ENCODE data around the gene SCNM1. TPM values are rescaled to one million over a fixed set of nuclear protein-coding genes. Genes with fewer than 3 reads are reported as not detected.
"Not testable (repeated sequence)": the region's sequence is repeated elsewhere in the genome, so short reads cannot be mapped to it uniquely, and the experiment has no call there.

SCNM1 gene
- total RNA-seq, 1 donor from 2014 or later, result 19.1 TPM

- DNase-seq, result peak; percentile 97
Measured at GRCh38 chr1:151146412-151147131, 19.4 kb upstream of the SCNM1 start, which contains the start of gene SEMA6C. Gene SEMA6C (minus strand): TSS chr1:151146631. CDS start chr1:151142621, 4,010 bp downstream.

GRCh38 chr1:151147132-151147503 is 18.8 kb upstream of the SCNM1 start:
- no peak for DNase-seq

- no peak for DNase-seq
Measured at GRCh38 chr1:151147665-151148064, 18.3 kb upstream of the SCNM1 start.

GRCh38 chr1:151156515-151156819 is 9.5 kb upstream of the SCNM1 start, which contains the start of gene TNFAIP8L2:
Gene TNFAIP8L2 (plus strand): TSS chr1:151156649. CDS start chr1:151158698, 2,049 bp downstream.
- DNase-seq, result no peak

GRCh38 chr1:151157067-151157531 is 8.8 kb upstream of the SCNM1 start:
- no peak for DNase-seq

- DNase-seq, result no peak
Measured at GRCh38 chr1:151158326-151158725, 7.6 kb upstream of the SCNM1 start.

- DNase-seq, result no peak
Measured at GRCh38 chr1:151158751-151159251, 7.1 kb upstream of the SCNM1 start.

- no peak for DNase-seq
Measured at GRCh38 chr1:151159373-151159772, 6.6 kb upstream of the SCNM1 start.

- DNase-seq, result no peak
Measured at GRCh38 chr1:151164732-151165280, 1.1 kb upstream of the SCNM1 start.

GRCh38 chr1:151165281-151165737 is 635 bp upstream of the SCNM1 start:
- peak; percentile 76 for DNase-seq

GRCh38 chr1:151166505-151166956 is 587 bp downstream of the SCNM1 start:
- DNase-seq, result no peak

- no peak for DNase-seq
Measured at GRCh38 chr1:151167116-151167515, 1.2 kb downstream of the SCNM1 start.

- DNase-seq, result no peak
Measured at GRCh38 chr1:151171190-151171589, 5.2 kb downstream of the SCNM1 start.

- peak; percentile 94 for DNase-seq
Measured at GRCh38 chr1:151175041-151175741, 9.2 kb downstream of the SCNM1 start.

- peak; percentile 54 for DNase-seq
Measured at GRCh38 chr1:151175863-151176262, 9.9 kb downstream of the SCNM1 start, which contains the start of gene TMOD4. Gene TMOD4 (minus strand): TSS chr1:151175981. CDS start chr1:151174875, 1,106 bp downstream.

- DNase-seq, result no peak
Measured at GRCh38 chr1:151176514-151177045, 10.6 kb downstream of the SCNM1 start.

GRCh38 chr1:151184211-151184610 is 18.3 kb downstream of the SCNM1 start:
- DNase-seq, result no peak

GRCh38 chr1:151187205-151187604 is 21.3 kb downstream of the SCNM1 start:
- no peak for DNase-seq

- not testable (repeated sequence) for DNase-seq
Measured at GRCh38 chr1:151188667-151189066, 22.7 kb downstream of the SCNM1 start.

- peak; percentile 96 for DNase-seq
Measured at GRCh38 chr1:151189637-151190445, 23.9 kb downstream of the SCNM1 start, which contains the start of gene VPS72. Gene VPS72 (minus strand): TSS chr1:151190197. CDS start chr1:151190121, 76 bp downstream.

- DNase-seq, result no peak
Measured at GRCh38 chr1:151192047-151192446, 26.1 kb downstream of the SCNM1 start.
